GM19324 (cell line): ENCODE data around the gene MPIG6B.

Experiments
- ATAC-seq: cut with Tn5 transposase; IDR thresholded peaks from one replicate; pipeline ENCODE4 v1.9.1; 2021; ENCODE audit warnings: mild to moderate bottlenecking, moderate library complexity; ENCODE audit not compliant: unreplicated experiment, low FRiP score

Gene MPIG6B

DNA sequence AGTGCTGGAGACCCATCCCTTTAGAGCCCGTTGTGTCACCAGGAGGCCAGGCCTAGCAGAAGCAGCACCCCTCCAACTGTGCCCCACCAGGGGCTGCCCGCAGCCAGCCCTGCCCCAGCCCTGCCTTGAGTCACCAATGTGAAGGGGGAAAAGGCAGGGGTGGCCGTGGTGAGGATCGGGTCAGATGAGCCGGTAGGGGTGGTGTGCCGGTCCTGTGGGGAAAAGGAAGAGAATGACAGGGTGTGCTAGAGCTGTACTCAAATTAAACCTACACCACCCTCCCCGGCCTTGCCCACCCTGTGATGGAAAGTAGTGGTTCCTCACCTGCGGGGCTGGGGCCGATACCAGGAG lies 42.4 kb downstream of the MPIG6B start:
- ATAC-seq = no peak

DNA sequence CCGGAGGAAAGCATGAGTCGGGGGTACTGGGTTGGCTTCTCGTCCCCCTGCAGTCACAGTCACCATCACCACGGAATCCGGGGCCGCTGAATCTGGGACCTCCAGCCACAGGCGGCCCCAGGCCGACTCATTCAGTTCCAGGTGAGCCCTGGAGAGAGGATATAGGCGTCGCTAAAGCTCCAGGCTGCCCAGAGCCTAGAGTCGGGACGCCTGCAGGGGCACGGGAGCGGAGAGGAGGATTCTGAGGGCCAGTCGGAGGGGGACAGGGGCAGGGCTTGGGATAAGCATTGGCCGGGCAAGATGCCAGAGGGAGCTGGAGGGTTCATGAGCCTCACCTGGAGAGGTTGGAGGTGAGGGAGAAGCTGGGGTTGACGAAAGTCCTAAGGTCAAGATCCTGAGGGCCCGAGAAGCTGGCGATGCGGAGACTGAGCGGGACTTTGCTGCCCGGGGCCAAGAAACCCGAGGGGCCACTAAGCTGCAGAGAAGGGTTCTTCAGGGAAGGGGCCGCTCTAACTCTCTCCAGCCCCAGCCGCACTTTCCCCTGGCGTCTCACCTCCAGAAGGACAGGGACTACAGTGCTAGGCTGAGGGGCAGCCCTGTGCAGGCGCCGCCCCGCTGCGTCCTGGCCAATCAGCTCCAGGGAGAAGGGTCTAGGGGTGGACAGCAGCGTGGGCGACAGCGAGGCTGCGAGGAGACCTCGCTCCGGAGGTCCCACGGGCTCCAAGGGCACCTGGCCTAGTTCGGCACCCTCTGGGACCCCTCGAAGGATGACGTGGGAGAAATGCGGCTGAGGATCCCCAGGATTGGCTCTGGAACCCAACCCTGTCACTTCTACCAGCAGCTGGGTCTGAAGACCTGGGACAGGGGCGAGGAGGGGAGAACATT lies 43.0 kb downstream of the MPIG6B start:
- no peak for ATAC-seq

DNA sequence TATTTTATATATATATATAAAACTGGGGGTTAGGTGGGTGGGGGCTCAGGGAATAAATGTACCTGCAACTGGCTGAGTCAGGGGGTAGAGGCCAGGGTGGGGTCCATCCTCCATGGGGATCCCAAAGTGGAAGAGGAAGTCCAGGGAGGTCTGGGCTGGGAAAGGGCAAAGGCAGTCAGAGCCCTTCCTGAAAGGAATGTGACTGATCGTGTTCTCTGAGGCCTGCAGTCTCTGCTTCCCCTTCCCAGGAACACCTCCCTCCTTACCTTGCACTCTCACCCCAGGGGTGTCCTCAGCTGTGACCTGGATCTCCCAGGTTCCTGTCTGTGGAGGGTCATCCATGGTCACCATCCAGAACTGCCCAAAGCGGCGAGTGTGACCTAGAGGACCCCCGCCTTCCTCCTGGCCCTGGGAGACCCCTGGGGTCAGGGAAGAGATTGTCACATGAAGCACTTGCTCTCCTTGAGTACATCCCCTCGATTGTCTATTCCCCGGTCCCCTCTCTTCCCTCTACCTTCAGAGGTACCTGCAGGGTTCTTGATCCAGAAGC lies 44.0 kb downstream of the MPIG6B start:
- ATAC-seq = no peak

- no peak for ATAC-seq
Observed at GRCh38 chr6:31768363-31769257, 45.4 kb downstream of the MPIG6B start.

DNA sequence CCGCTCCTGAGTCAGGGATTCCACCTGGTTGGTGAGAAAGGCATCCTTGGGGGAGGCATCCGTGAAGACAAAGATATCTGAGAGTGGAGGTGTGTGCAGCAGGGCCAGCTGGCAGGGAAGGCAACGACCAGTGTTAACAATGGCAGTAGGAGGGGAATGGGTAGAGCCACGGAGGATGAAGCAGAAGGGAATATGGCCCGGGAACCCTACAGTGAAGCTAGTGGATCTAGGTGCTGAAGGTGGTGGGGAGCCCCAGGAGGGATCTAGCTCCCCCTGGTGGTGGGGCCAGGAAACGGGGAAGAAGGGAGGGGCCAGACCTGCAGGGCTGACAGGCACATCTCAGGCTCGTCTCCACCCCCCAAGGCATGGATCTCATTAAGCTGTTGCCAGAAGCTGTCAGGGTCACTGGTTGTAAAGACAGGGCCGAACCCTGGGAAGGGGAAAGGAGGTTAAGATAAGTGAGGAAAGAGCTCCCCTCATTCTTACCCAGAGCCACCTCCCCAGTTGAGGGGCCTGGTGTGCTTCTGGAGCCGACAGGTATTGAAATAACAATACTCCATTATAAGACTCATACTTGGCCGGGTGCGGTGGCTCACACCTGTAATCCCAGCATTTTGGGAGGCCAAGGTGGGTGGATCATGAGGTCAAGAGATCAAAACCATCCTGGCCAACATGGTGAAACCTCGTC lies 46.7 kb downstream of the MPIG6B start:
- no peak for ATAC-seq

DNA sequence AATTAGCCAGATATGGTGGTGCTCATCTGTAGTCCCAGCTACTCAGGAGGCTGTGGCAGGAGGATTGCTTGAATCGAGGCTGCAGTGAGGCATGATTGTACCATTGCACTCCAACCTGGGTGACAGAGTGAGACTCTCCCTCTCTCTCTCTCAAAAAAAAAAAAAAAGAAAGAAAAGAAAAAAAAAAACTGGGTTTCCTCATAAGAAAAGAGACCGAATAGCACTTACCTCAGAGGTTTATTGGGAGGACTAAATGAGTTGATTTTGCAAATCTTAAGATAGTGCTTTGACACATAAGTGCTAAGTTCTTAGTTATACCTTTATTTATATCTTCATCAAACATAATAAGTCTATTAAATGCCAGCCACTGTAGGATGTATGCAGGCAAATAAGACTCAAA lies 47.7 kb downstream of the MPIG6B start:
- no peak for ATAC-seq

GRCh38 chr6:31771992-31772358 lies 48.8 kb downstream of the MPIG6B start:
- ATAC-seq = no peak

- ATAC-seq = no peak
Observed at GRCh38 chr6:31775184-31775583, 52.0 kb downstream of the MPIG6B start.

- no peak for ATAC-seq
Observed at GRCh38 chr6:31775633-31776484, 52.7 kb downstream of the MPIG6B start.
